T-helper 1 cell treated with Interleukin-12 subunit alpha and Interleukin-12 subunit beta and Interleukin-4 antibody, amounts not matched to agents 30 ng/mL and 1 ng/mL, for 36 hours (primary cell): Measurements from ENCODE around the gene DNAJC28. TPM values are rescaled to one million over a fixed set of nuclear protein-coding genes. Genes with fewer than 3 reads are reported as not detected.
"Not testable (repeated sequence)": the region's sequence is repeated elsewhere in the genome, so short reads cannot be mapped to it uniquely, and the experiment has no call there.

Experiments used
- intact Hi-C: fragments of 100-400 bp; cut with micrococcal nuclease; formaldehyde crosslinking; loops from one replicate; pipeline ENCODE4 v1.15.1; 2024
- total RNA-seq: library from RNA; stranded (reverse); gene quantifications from 2 replicates; pipeline ENCODE4 v1.2.3, GENCODE V29; 2022

Gene DNAJC28, protein sequence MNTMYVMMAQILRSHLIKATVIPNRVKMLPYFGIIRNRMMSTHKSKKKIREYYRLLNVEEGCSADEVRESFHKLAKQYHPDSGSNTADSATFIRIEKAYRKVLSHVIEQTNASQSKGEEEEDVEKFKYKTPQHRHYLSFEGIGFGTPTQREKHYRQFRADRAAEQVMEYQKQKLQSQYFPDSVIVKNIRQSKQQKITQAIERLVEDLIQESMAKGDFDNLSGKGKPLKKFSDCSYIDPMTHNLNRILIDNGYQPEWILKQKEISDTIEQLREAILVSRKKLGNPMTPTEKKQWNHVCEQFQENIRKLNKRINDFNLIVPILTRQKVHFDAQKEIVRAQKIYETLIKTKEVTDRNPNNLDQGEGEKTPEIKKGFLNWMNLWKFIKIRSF
- 0.15 and 0.17 TPM in 2 replicates for total RNA-seq

DNA sequence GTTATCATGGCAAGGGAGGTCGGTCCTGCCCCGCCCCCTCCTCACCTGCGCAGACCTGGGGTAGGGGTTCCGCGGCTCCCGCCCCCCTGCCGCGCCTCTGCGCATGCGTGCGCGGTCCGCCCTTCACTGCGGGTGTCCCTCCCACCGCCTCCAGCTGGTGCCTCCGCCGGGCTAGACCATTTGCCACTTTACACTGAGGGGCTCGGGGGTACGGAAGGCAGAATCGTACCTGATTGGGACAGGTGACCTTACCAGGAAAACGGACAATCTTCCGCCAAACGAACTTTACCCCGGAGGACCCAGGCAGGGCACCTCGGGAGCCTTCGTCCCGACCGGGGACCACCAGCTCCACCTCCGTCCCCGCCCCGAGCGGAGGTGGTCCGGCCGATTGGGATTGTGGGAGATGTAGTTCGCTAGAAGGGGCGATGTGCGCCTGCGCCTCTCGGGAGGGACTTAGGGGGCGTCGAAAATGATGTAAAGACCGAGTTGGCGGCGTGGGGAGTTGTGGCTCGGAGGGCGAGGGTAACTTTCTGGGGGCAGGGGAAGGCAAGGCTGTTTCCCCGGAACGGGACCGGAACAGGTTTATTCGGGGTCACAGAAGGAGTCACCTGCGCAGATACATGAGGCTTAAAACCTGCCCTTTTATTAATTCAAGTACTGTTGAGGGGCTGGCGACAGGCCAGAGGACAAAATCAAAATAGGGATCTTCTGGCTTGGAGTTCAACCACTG lies at the start of gene DNAJC28:
Gene DNAJC28, minus strand, starts transcription at position 344 of the 730 bp plus-strand sequence. CDS start 2,323 bp downstream, outside the sequence.
- intact Hi-C loops = loop anchor here (1.0 to 5.0 kb wide), 10 partner anchors 11 to 1833 kb away; partner anchors contain the start of genes DONSON, GART, IFNAR2 and MIS18A

DNA sequence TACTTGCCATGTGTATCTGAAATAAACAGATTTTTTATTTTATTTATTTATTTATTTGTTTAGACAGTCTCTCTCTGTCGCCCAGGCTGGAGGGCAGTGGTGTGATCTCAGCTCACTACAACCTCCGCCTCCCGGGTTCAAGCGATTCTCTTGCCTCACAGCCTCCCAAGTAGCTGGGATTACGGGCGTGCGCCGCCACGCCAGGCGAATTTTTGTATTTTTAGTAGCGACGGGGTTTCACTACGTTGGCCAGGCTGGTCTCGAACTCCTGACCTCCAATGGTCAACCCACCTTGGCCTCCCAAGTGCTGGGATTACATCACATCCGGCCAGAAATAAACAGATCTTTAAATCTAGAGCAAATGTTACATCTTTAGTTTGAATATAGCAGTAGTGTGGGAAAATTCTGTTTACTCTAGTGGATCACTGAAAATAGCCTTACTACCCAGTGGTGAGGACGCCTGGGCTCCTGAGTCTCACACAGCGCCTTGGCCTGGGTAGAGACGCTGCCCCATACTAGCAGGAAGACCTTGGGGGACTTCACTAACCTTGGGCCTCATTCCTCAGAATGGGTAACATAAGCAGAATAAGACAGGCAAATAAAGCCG lies 49.7 kb upstream of the DNAJC28 start:
- intact Hi-C loops = loop anchor here (5.0 kb wide), 2 partner anchors 159 to 406 kb away; no protein-coding TSS in a partner anchor

DNA sequence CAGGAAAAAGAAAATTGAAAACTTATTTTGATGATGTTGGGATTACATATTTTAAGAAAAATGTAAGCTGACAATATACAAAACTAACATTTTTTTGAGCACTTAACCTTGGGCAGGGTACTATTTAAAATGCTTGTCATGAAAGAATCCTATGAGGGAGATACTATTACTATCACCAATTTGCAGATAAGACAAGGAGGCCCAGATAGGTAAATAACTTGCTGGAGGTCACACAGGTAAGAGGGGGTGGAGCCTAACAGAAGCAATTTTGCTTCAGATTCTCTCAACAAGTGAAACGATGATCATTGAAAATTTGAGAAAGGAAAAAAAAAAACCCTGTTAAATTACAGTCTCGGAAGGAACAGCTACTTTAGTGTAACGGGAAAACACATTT lies 49.2 kb upstream of the DNAJC28 start:
- intact Hi-C loops = loop anchor here (5.0 kb wide), 2 partner anchors 158 to 407 kb away; no protein-coding TSS in a partner anchor

DNA sequence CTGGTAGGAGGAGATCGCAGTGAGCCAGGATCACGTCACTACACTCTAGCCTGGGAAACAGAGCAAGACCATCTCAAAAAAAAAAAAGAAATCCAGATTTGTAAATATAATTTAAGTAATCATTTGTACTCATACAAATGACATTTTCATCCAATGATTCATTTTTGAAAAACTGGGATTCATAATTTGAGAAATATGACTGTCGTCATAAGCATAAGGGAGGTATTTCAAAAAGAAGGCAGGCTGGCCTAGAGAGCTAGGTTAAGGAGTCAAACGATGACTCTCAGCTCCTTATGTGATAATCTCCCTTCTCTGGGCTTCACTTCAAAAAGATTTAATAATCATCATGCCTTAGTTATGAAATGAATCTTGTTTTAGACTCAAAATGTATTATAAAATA lies 48.1 kb upstream of the DNAJC28 start:
- intact Hi-C loops = loop anchor here (5.0 kb wide), 2 partner anchors 157 to 408 kb away; no protein-coding TSS in a partner anchor

DNA sequence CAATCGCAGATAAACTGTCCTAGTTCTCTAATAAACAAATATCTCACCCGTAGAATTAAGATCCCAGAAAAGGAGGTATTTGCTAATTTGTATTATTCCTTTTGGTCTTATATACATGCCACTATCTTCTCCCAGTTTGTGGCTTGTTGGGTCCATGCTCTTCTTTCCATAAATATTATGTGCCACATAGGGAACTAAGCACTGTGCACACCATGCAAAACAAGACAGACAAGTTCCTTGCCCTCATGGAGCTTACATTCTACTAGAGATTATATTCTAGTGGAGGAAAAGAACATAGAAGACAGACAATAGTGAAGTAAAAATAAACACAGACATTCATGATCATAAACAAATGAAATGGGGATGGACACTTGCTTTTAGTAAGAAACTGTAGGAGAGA lies 45.7 kb upstream of the DNAJC28 start:
- intact Hi-C loops = no loop called here

DNA sequence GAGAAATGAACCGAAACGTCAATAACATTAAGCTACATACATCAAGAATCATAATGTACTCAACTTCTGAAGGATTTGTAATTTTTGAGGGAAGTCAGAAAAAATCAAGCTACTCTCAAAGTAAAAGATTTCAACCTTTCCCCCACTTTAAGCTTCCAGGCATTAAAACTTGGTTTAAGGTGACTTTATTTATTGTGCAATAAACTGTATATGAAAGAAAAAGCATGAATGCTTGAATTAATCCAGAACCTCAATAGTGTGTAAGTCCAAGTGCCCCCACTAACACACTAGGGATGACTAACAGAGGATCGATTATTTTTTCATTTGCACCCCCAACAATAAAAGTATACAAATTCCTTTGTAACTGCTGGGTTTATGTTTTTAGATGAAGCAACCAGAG lies 39.5 kb upstream of the DNAJC28 start:
- intact Hi-C loops = no loop called here

DNA sequence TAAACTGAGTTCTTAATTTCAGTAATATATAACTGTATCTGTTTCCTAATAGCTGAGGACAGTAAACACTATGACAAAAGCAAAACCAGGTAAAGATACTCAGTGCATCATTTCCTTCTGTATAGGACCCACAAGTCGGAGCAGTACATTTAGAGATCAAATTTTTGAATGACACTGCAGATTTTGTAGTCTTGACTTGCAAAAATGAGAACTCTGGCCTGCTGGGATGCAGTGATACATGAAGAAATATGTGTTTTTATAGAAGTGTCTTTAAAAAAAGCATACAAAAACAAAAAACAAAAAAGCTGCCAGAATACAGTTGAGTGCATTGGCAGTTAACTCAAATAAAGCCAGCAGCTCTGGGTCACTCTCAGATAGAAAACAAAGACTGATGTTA lies 31.4 kb upstream of the DNAJC28 start:
- intact Hi-C loops = no loop called here

DNA sequence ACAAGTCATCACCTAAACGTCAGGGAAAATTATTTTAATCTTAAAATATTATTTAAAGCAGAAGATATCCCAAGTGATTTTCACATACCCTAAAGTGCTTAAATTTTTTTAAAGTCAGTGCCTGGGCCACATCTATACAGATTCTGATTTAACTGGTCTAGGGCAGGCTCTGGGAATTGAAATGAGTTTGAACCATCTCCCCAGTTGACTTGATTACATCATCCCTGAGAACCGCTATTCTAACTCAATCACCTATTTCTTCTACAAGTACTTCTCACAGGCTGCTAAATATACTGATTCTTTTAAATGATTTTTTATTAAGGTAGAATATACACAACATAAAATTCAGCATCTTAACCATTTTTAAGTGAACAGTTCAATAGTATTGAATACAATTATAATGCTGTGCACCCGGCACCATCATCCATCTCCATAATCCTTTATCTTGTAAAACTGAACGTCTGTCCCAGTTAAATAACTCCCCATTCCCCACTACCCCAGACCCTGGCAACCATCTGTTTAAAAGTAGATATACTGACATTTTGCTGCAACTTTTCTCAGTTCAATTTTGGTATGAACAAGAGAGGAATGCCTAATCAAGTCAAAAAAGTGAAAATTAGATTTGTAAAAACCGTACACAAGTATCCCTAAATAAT lies 30.9 kb upstream of the DNAJC28 start:
- intact Hi-C loops = no loop called here

DNA sequence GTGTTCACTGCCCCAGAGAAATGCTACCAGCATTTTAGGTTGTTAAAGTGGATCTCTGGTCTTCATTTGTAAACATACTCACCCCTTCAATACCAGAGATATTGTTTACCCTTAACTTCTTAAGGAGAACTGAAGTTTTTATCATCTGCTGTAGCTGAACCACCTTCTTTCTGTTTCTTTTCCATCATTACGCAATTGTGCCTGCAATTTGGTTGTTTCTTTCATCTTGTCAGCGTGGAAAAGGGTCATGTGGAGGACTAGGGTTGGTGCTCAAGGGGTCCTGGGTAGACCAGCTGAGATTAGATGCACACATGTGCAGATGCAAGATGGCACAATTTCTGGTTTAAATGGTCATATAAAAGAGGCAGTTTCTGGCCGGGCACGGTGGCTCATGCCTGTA lies 27.4 kb upstream of the DNAJC28 start:
- intact Hi-C loops = no loop called here

DNA sequence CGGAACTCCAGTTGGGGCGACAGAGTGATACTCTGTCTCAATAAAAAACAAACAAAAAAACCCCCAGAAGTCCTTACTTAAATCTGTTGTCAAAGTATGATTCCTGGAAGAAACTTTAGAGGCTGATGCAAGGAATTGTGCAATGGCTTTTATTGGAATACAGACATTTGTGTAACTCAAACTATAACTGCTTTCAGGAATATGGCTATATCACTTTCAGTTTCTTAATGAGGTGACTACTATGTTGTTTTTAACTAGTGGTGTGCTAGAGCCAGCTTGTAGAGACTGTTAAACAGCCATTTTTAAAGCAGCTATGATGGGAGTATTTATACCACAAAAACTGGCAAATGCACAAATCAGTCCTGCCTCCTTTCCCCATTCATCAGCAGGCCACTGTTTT lies 22.7 kb upstream of the DNAJC28 start:
- intact Hi-C loops = loop anchor here (1.0 kb wide), 1 partner anchor 35 kb away; the partner anchor contains the start of gene TMEM50B

DNA sequence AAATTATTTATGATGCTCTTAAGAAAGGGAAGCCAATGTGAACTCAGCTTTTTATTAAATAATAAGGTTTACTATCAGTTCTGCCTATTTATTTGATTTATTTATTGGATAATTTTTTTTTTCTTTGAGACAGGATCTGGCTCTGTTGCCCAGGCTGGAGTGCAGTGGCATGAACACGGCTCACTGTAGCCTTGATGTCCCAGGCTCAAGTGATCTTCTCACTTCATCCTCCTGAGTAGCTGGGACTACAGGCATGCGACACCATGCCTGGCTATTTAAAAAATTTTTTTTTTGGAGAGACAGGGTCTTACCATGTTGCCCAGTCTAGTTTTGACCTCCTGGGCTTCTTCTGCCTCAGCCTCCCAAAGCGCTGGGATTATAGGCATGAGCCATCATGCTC lies 21.0 kb upstream of the DNAJC28 start:
- intact Hi-C loops = no loop called here

DNA sequence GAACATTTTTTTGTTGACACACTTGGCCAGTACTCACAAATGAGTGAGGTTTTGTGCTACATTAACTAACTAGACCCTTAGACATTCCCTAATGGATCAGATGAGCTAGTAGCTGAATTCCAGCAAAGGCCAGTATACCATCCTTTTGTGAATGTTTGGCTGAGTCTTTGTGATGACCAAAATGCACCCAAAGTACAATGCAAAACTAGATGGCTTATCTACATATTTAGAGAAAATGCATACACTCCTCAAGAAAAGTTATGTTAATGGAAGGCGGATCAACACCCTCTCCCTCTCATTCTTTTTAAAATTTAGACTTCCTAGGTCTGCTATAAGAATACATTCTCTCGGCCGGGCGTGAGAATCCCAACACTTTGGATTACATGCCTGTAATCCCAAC lies 20.1 kb upstream of the DNAJC28 start:
- intact Hi-C loops = no loop called here

DNA sequence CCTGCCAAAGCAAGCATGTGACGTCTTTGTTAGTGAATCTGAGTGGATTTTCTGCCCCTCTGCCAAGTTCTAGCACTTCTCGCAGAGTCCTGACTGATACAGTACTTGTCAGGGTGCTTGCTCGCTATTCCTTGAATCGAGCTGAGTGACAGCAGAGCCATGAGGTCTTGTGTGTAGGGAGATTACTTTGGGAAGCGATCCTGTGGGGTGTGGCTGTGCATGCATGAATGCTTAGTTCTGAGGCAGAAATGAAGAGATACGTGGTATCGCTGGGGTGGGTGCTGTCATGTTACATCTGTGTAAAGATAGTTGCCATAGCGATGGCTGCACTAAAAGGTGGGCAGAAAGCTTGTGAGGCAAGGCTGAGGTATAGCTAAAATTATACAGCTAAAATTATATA lies 19.3 kb upstream of the DNAJC28 start:
- intact Hi-C loops = no loop called here

DNA sequence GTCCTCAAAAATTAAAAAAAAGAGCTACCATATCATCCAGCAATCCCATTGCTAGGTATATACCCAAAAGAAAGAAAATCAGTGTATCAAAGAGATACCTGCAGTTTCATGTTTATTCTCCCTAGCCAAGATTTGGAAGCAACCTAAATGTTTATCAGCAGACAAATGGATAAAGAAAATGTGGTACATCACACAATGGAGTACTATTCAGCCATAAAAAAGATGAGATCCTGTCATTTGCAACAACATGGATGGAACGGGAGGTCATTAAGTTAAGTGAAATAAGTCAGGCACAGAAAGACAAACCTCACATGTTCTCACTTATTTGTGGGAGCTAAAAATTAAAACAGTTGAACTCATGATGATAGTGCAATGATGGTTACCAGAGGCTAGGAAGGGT lies 15.5 kb upstream of the DNAJC28 start:
- intact Hi-C loops = not testable (repeated sequence)

DNA sequence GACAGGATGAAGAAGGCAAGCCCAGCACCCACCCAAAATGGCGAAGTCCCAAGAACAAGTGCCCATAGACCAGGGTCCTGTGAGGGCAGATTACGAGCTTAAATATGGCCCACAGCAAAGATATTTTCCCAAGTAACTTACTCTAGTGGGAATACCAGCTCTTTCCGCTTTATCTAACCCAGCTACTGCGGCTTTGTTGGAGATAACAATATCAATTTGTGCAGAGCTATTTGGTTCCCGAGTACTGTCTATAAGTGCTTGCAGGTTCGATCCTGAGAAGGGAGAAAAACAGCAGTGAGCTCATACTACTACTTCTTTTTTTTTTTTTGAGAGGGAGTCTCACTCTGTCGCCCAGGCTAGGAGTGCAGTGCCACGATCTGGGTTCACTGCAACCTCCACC lies 14.3 kb upstream of the DNAJC28 start:
- intact Hi-C loops = no loop called here

DNA sequence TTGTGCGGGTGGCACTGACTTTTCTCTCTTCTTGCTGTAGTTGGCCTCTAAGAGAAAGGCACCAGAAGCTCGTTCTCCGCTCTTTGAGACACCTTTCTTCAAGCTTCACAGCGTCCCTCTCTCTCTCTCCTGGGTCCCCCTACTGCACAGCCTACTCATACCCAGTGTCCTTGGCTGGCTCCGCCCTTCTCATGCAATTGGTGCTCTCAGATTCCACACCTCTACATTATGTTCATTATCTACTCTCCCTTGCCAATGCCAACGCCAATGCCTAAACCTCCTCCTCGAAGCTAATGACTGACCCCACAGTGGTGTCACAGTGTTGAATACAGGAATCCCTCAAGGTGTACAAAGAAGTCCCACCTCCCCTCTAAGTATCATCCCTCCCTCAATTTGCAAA lies 4.8 kb upstream of the DNAJC28 start:
- intact Hi-C loops = no loop called here

DNA sequence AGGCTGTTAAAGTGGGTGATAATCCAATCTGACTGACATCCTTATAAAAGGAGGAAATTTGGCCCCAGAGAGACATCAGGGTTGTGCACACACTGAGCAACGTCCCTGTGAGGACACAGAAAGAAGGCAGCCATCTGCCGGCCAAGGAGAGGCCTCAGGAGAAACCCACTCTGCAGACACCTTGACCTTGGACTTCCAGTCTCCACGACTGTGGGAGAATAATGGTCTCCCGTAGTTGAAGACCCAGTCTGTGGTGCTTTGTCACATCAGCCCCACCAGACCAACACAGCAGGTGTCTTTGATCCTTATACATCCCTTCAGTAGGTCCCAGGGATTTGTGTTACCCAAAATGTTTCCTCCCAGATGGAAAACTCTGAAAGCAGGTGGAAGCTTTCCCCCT lies 4.2 kb upstream of the DNAJC28 start:
- intact Hi-C loops = no loop called here

DNA sequence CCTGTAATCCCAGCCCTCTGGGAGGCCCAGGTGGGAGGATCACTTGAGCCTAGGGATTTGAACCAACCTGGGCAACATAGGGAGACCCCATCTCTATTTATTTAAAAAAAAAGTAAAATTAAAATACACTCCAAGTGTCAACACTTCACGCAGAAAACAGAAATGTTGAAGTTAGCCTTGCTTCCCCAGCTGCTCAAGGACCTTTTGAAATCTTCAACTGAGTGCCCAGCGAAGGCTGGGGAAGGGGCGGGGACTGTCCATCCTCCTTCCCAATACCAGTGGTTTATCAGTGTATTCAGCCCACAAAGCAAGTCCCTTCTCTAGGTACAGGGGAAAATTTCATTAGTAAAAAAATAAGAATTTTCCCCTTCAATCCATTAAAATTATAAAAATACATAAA lies 2.2 kb upstream of the DNAJC28 start:
- intact Hi-C loops = loop anchor here (5.0 kb wide), 1 partner anchor 1216 kb away; the partner anchor contains the start of gene MIS18A

DNA sequence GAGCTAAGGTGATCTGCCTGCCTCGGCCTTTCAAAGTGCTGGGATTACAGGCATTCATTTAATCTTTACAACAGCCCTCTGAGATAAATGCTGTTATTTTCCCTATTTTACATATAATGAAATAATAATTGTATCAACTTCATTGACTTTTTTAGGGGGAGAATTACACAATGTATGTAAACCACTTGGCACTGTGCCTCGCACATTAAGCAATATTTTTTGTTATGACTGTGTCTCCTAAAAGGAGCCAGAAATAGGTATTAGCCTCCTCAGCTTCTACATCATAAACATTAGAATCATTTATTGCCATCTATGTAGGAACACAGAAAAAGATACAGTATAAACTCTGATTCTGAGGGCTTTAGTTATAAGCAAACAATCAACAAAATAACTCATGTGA lies 1.1 kb upstream of the DNAJC28 start:
- intact Hi-C loops = loop anchor here (5.0 kb wide), 1 partner anchor 1215 kb away; the partner anchor contains the start of gene MIS18A

DNA sequence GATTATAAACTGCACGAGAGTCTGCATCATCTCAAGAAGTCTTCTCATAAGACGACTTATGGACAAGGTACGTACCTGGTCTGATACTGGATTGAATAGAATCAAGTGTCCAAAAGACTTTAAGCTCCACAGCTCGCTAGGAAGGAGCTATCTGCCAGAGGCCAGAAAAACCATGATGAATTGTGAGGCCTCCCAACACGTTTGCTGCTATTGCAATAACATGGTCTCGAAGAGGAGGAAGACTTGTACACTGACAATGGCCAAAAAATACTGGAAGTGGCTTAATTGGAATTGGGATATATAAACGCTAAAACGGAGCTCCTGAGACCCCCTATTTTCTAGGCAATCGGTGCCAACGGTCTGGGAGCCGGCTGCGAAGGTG lies 534 bp downstream of the DNAJC28 start:
- intact Hi-C loops = loop anchor here (1.0 to 5.0 kb wide), 10 partner anchors 11 to 1832 kb away; partner anchors contain the start of genes DONSON, GART, IFNAR2 and MIS18A

DNA sequence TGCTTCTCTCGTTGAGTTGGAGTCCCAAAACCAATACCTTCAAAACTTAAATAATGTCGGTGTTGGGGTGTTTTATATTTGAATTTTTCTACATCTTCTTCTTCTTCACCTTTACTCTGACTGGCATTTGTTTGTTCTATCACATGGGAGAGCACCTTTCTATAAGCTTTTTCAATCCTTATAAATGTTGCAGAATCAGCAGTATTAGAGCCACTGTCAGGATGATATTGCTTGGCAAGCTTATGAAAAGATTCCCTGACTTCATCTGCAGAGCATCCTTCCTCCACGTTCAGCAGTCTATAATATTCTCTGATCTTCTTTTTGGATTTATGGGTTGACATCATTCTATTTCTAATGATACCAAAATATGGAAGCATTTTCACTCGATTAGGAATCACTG lies 2.6 kb downstream of the DNAJC28 start:
- intact Hi-C loops = no loop called here
